GM12801 (cell line): ENCODE measurements around the gene SACS.

Source experiments
- CTCF ChIP-seq: IDR thresholded peaks from one replicate; pipeline ENCODE4 v1.5.1; 2011; ENCODE audit warnings: control low read depth; ENCODE audit not compliant: insufficient read length; ENCODE audit errors: extremely low read depth

The SACS gene

DNA sequence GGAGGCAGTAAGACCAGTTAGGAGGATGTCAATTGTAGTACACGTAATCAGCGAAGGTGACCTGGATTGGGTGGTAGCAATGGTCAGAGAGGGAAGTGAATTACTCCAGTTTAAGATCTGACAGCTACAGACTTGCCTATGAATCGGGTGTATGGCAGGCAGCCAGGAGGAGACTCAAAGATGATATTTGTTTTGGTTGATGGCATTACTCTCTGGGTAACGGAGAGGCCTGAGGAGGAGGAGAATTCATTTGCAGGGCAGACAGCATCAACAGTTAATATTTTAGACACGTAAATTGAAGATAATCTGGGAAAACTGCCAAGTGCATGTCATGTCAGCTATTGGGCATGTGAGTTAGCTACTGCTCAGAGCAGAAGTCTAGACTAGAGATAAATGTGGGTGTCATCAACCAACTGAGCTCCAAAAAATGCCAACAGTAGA lies 143.6 kb downstream of the SACS start:
- TF ChIP-seq CTCF = no peak

DNA sequence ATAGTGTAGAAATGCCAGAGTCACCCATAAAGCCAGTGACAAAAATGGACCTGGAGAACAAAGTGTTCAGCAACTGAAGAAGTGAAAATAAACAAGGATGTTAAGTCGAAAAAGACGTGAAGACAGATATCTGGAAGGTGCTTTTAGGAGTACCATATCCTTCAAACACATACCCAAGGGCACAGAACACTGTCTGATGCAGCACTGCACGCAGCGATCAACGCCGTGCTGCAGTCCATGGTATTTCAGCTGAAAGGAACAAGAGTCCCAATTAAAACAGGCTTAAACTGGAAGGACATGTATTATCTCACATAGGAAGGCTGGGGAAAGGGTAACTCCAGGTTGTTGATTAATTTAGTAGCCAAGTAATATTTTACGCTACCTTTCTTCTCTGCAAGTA lies 144.5 kb downstream of the SACS start:
- TF ChIP-seq CTCF = no peak

DNA sequence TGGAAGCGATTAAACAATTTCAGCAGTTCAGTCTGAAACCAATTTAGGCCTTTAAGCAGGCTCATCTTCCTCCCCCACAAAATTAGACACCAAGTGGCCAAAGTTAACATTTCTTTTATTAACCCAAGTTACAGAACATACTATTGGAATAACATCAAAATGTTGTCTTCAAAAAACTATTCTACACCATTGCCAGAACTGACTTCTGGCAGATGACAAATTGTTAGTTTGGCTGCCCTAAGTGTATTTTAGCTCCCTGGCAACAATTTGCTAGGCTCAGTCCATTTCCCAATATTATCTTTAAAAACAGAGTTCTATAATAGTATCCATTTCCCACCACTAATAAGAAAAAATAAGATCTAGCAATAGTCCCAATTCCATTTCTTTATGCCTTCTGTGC lies 144.9 kb downstream of the SACS start:
- no peak for TF ChIP-seq CTCF

GRCh38 chr13:23279321-23279720 lies 154.2 kb downstream of the SACS start:
- TF ChIP-seq CTCF = no peak
